HepG2 (cell line): ENCODE results near the gene MMP19. TPM values are rescaled to one million over a fixed set of nuclear protein-coding genes. Genes with fewer than 3 reads are reported as not detected.

ENCODE experiments used
- ATAC-seq: fragments of 200-7000 bp; cut with Tn5 transposase; 3 replicates; pipeline ENCODE4 v1.9.1; 2020; ENCODE audit warnings: mild to moderate bottlenecking, moderate library complexity
- BruUV-seq: library from RNA; stranded (reverse); fragments of 400-500 nt; replicated peaks from 2 replicates; lab custom pipeline; 2021; lab: Mats Ljungman, UMichigan
- CTCF ChIA-PET: fragments of 300-600 bp; formaldehyde crosslinking; extraction: SDS; loops from one replicate; lab custom pipeline; 2021; ENCODE audit warnings: low total read pairs, inconsistent platforms, low intra/inter-chr PET ratio; lab: Yijun Ruan, JAX
- POLR2A ChIA-PET: fragments of 350-600 bp; sonication (Branson Sonifier 250); formaldehyde crosslinking; loops from one replicate; lab custom pipeline; 2020; ENCODE audit warnings: antibody characterized with exemption, inconsistent platforms; lab: Yijun Ruan, JAX
- DNase-seq: peaks from one replicate; pipeline ENCODE4 v3.0.0-alpha.2; 2015; ENCODE audit warnings: low spot score
- FAIRE-seq: peaks from 3 replicates; lab custom pipeline; 2011; peaks lifted over from hg19 to GRCh38; lab: Jason Lieb, UNC
- H2AFZ ChIP-seq: one replicate; pipeline ENCODE4 v1.6.1; 2011; ENCODE audit warnings: low read length, inconsistent platforms
- H3K27ac ChIP-seq: fragments of 300-600 bp; 3 replicates; pipeline ENCODE4 v1.8.0; 2011; ENCODE audit warnings: mixed run types, mild to moderate bottlenecking, mixed read lengths, low read length, inconsistent platforms; ENCODE audit not compliant: insufficient read depth; ENCODE audit errors: extremely low read length
- H3K27me3 ChIP-seq, 2 experiments: fragments of 200-600 bp in 1 of 2; 2 replicates in 1 of 2; 3 replicates in 1 of 2; pipeline versions ENCODE4 v1.6.0 to v1.8.0; 2011; ENCODE audit warnings: low read length in 2 of 2, mild to moderate bottlenecking in 2 of 2, moderate library complexity in 2 of 2, inconsistent platforms in 1 of 2; ENCODE audit not compliant: insufficient read depth in 2 of 2, control insufficient read depth in 1 of 2
- H3K36me3 ChIP-seq, 2 experiments: fragments of 200-600 bp in 1 of 2; replicated peaks in 1 of 2; 2 replicates in 1 of 2; 3 replicates in 1 of 2; pipeline versions ENCODE4 v1.5.1 to v1.8.0; 2011; ENCODE audit warnings: low read length in 2 of 2, inconsistent platforms in 1 of 2; ENCODE audit not compliant: insufficient read depth in 2 of 2, control insufficient read depth in 1 of 2
- H3K4me1 ChIP-seq: 2 replicates; pipeline ENCODE4 v1.5.1; 2012; ENCODE audit warnings: low read length, inconsistent platforms; ENCODE audit not compliant: insufficient read depth
- H3K4me2 ChIP-seq: 2 replicates; pipeline ENCODE4 v1.6.0; 2011; ENCODE audit warnings: low read depth, low read length, inconsistent platforms
- H3K4me3 ChIP-seq, 3 experiments: fragments of 200-600 bp in 1 of 3; sonication (generic), shearing (Covaris generic) in 1 of 3; replicated peaks in 1 of 3; 2 replicates each; pipeline ENCODE4 v1.5.1; 2011 to 2016; ENCODE audit warnings: low read length in 3 of 3, inconsistent platforms in 2 of 3, low read depth in 2 of 3, mild to moderate bottlenecking in 2 of 3, control low read depth in 1 of 3, mixed read lengths in 1 of 3; ENCODE audit not compliant: insufficient read depth in 1 of 3
- H3K79me2 ChIP-seq: one replicate; pipeline ENCODE4 v1.6.1; 2011; ENCODE audit warnings: low read length, inconsistent platforms; ENCODE audit not compliant: insufficient read depth
- H3K9ac ChIP-seq: 2 replicates; pipeline ENCODE4 v1.6.0; 2011; ENCODE audit warnings: mild to moderate bottlenecking, low read depth, low read length, inconsistent platforms; ENCODE audit not compliant: insufficient read depth
- H3K9me3 ChIP-seq: 2 replicates; pipeline ENCODE4 v1.5.1; 2012; ENCODE audit warnings: mild to moderate bottlenecking, low read length
- H4K20me1 ChIP-seq: 2 replicates; pipeline ENCODE4 v1.6.0; 2011; ENCODE audit warnings: inconsistent platforms, mild to moderate bottlenecking, low read length, moderate library complexity; ENCODE audit not compliant: insufficient read depth
- CBX5 ChIP-seq: sonication (generic); formaldehyde crosslinking; IDR thresholded peaks from 2 replicates; pipeline ENCODE4 v1.4.0; 2020; ENCODE audit warnings: missing genetic modification reagents, borderline replicate concordance
- DZIP1 ChIP-seq: sonication (generic); formaldehyde crosslinking; IDR thresholded peaks from 2 replicates; pipeline ENCODE4 v1.5.0; 2020; ENCODE audit warnings: mild to moderate bottlenecking, missing genetic modification reagents
- ERF ChIP-seq: IDR thresholded peaks from 2 replicates; pipeline ENCODE4 v1.6.1; 2018; ENCODE audit warnings: missing biosample characterization, missing genetic modification reagents
- ESRRA ChIP-seq: sonication (generic); formaldehyde crosslinking; IDR thresholded peaks from 2 replicates; pipeline ENCODE4 v1.5.1; 2020; ENCODE audit warnings: mild to moderate bottlenecking, low read depth, missing genetic modification reagents
- GLI4 ChIP-seq: sonication (generic); formaldehyde crosslinking; IDR thresholded peaks from 2 replicates; pipeline ENCODE4 v1.5.1; 2020; ENCODE audit warnings: missing genetic modification reagents, mild to moderate bottlenecking, moderate library complexity, borderline replicate concordance
- GTF2F1 ChIP-seq: fragments of 150-350 bp; IDR thresholded peaks from 2 replicates; pipeline ENCODE4 v1.6.1; 2014; ENCODE audit warnings: low read length
- HNF1A ChIP-seq, 2 experiments: sonication (generic) in 1 of 2; formaldehyde crosslinking in 1 of 2; IDR thresholded peaks; 2 replicates each; pipeline versions ENCODE4 v1.4.0 to v1.6.1; 2016 to 2020; ENCODE audit warnings: borderline replicate concordance in 1 of 2, low read depth in 1 of 2, mild to moderate bottlenecking in 1 of 2, missing genetic modification reagents in 1 of 2
- NFYC ChIP-seq: IDR thresholded peaks from 2 replicates; pipeline ENCODE4 v1.6.1; 2016; ENCODE audit warnings: missing genetic modification reagents, missing compliant biosample characterization
- PITX1 ChIP-seq: sonication (generic); formaldehyde crosslinking; IDR thresholded peaks from 2 replicates; pipeline ENCODE4 v1.5.1; 2020; ENCODE audit warnings: mild to moderate bottlenecking, missing genetic modification reagents
- RBAK ChIP-seq: sonication (generic); formaldehyde crosslinking; IDR thresholded peaks from 2 replicates; pipeline ENCODE4 v1.5.1; 2020; ENCODE audit warnings: mild to moderate bottlenecking, missing genetic modification reagents
- XRCC5 ChIP-seq: fragments of 200-400 bp; formaldehyde crosslinking; optimal IDR thresholded peaks from 2 replicates; pipeline ENCODE3; 2017; ENCODE audit warnings: mild to moderate bottlenecking, low read length
- ZBTB14 ChIP-seq: sonication (generic); formaldehyde crosslinking; IDR thresholded peaks from 2 replicates; pipeline ENCODE4 v1.4.0; 2020; ENCODE audit warnings: missing genetic modification reagents
- ZKSCAN8 ChIP-seq: IDR thresholded peaks from 2 replicates; pipeline ENCODE4 v1.6.1; 2016; ENCODE audit warnings: borderline replicate concordance, missing genetic modification reagents, missing compliant biosample characterization
- ZNF136 ChIP-seq: sonication (generic); formaldehyde crosslinking; IDR thresholded peaks from 2 replicates; pipeline ENCODE4 v1.8.1; 2022; ENCODE audit warnings: low read depth, mild to moderate bottlenecking, moderate library complexity, missing genetic modification reagents
- ZNF703 ChIP-seq: sonication (generic); formaldehyde crosslinking; IDR thresholded peaks from 2 replicates; pipeline ENCODE4 v1.5.1; 2020; ENCODE audit warnings: missing genetic modification reagents, mild to moderate bottlenecking, moderate library complexity, borderline replicate concordance
- WGBS: methylation state at CpG from one replicate; pipeline ENCODE4 v1.1.6; 2017; ENCODE audit warnings: low lambda C conversion rate; 5-methylcytosine and 5-hydroxymethylcytosine counted together
- in situ Hi-C: cut with HindIII; loops from 2 replicates; pipeline ENCODE4 v1.10.0; 2017; ENCODE audit warnings: low pct_unique_long_range_greater_than_20kb; ENCODE audit not compliant: extremely low pct_ligation_motif_present
- intact Hi-C: fragments of 100-400 bp; cut with micrococcal nuclease; formaldehyde crosslinking; loops from one replicate; pipeline ENCODE4 v1.10.0; 2022; ENCODE audit not compliant: unreplicated experiment
- polyA plus RNA-seq, 8 experiments: library from polyadenylated mRNA; depleted of rRNA in 3 of 8; stranded (reverse) in 7 of 8; unstranded in 1 of 8; fragments of >200 nt; fragmentation: Illumina TruSeq in 4 of 8; extraction: Trizol in 4 of 8; gene quantifications; 2 replicates each; pipeline versions ENCODE4 v1.2.1 to v1.2.3, GENCODE V29; 2011 to 2016; ENCODE audit warnings: low read depth in 4 of 8, missing spikeins in 1 of 8, mixed read lengths in 1 of 8; ENCODE audit not compliant: insufficient read depth in 1 of 8
- total RNA-seq, 5 experiments: library from RNA; depleted of rRNA; stranded (reverse); fragments of >200 nt; fragmentation: Illumina TruSeq; extraction: Trizol; gene quantifications; 2 replicates each; pipeline ENCODE4 v1.2.3, GENCODE V29; 2016; ENCODE audit warnings: low read depth in 1 of 5

MMP19 gene
- total and polyA plus RNA-seq, 2 of the 13 experiments (the other 11 are each of a cell fraction or from before 2014, with no cell fraction given): 0.07 to 0.08 TPM

GRCh38 chr12:55891310-55891709 is 48.6 kb upstream of the MMP19 start:
- ChIA-PET POLR2A (no interaction called here), CTCF (no interaction called here)
- no peaks in the 10 kb centered on the region for H3K9me3 ChIP-seq
- H3K79me2 ChIP-seq: no peaks in the 10 kb centered on the region
- no peak overlapping the region for H3K27ac ChIP-seq
- intact Hi-C loops (no loop called here), in situ Hi-C loops (no loop called here)
- TF ChIP-seq ERF (CRISPR knock-in tag): no peak
- TF ChIP-seq NFYC: no peak
- TF ChIP-seq GTF2F1: no peak
- TF ChIP-seq ZBTB14 (CRISPR knock-in tag): no peak
- TF ChIP-seq XRCC5: no peak
- TF ChIP-seq DZIP1 (CRISPR knock-in tag): no peak
- no peak for TF ChIP-seq ZNF703
- no peak for TF ChIP-seq RBAK
- no peak for TF ChIP-seq PITX1 (CRISPR knock-in tag)
- TF ChIP-seq CBX5 (CRISPR knock-in tag): no peak
- TF ChIP-seq HNF1A (IDR thresholded peaks at IDR 0.05; ENCODE audit: low read depth): no peak
- TF ChIP-seq HNF1A (CRISPR knock-in tag; IDR thresholded peaks at IDR 0.05; ENCODE audit: borderline replicate concordance): no peak
- no peak for TF ChIP-seq ZKSCAN8 (CRISPR knock-in tag)
- TF ChIP-seq ESRRA (CRISPR knock-in tag): no peak
- TF ChIP-seq GLI4 (CRISPR knock-in tag): no peak
- TF ChIP-seq ZNF136 (CRISPR knock-in tag): no peak
- no TSS peak for BruUV-seq
- H3K9ac ChIP-seq: no peak overlapping the region
- ATAC-seq: no peak
- no peak for FAIRE-seq
- no peak overlapping the region for H2AFZ ChIP-seq
- H3K4me2 ChIP-seq: no peak overlapping the region
- H3K27me3 ChIP-seq: no peaks in the 10 kb centered on the region
- DNase-seq: no peak
- no peaks in the 10 kb centered on the region for H4K20me1 ChIP-seq
- H3K4me1 ChIP-seq: peaks cover 11% of the 10 kb centered on the region
- WGBS: 58% methylated on average over 4 of the region's 4 CpGs
- H3K4me3 ChIP-seq: no peak overlapping the region
- no peaks in the 10 kb centered on the region for H3K36me3 ChIP-seq
